ENCODE measurements around the gene MRPL43. TPM values are rescaled to one million over a fixed set of nuclear protein-coding genes. Genes with fewer than 3 reads are reported as not detected.

The MRPL43 gene
- total and polyA plus RNA-seq, 2 donors (not counting 1 experiment from before 2014, with no cell fraction given): 56.2 to 99.4 TPM

GRCh38 chr10:101015582-101015973 lies 28.3 kb upstream of the MRPL43 start:
- ATAC-seq (ENCODE audit: low read depth): no peak
- intact Hi-C loops (cut with micrococcal nuclease): no loop called here
- TF ChIP-seq EZH2 (IDR thresholded peaks at IDR 0.05; ENCODE audit: borderline replicate concordance, insufficient read depth, low read depth, low read length, poor library complexity, severe bottlenecking): no peak
- no peak for TF ChIP-seq CTCF (IDR thresholded peaks at IDR 0.05)

GRCh38 chr10:101014966-101015581 lies 27.8 kb upstream of the MRPL43 start:
- Histone ChIP-seq H2AFZ (ENCODE audit: insufficient read depth, low read depth, low read length, poor library complexity, severe bottlenecking) (no peak overlapping the region), H3K36me3 (replicated peaks in 1 of 2; ENCODE audit: control extremely low read depth in 1 of 2, control insufficient read depth in 1 of 2, extremely low read depth in 1 of 2, insufficient read depth in 2 of 2, low read length in 1 of 2) (no peaks in the 10 kb centered on the region), H3K9me3 (ENCODE audit: control extremely low read depth in 1 of 3, control insufficient read depth in 2 of 3, insufficient read depth in 1 of 3, low read length in 2 of 3) (no peaks in the 10 kb centered on the region), H3K27me3 (replicated peaks in 1 of 4; ENCODE audit: control extremely low read depth in 1 of 4, control insufficient read depth in 3 of 4, insufficient read depth in 4 of 4, low read length in 3 of 4) (peaks cover 0 to 46% (median 24%) of the 10 kb centered on the region in 4 experiments), H4K20me1 (ENCODE audit: control insufficient read depth, insufficient read depth, low read length, poor library complexity, severe bottlenecking) (no peaks in the 10 kb centered on the region), H3K4me3 (ENCODE audit: control extremely low read depth in 1 of 5, extremely low read depth in 1 of 5, insufficient read depth in 1 of 5, low read depth in 2 of 5, low read length in 4 of 5) (no peak overlapping the region), H3K4me2 (replicated peaks; ENCODE audit: low read depth, low read length, poor library complexity, severe bottlenecking) (no peak overlapping the region), H3K79me2 (ENCODE audit: control insufficient read depth, insufficient read depth, low read length) (no peaks in the 10 kb centered on the region), H3K27ac (ENCODE audit: low read length in 2 of 2) (no peak overlapping the region), H3K4me1 (ENCODE audit: control insufficient read depth in 2 of 2, insufficient read depth in 2 of 2, low read length in 2 of 2) (peaks cover 24 to 30% of the 10 kb centered on the region in 2 donors), H3K9ac (ENCODE audit: low read length) (no peak overlapping the region)
- DNase-seq (no peak), ATAC-seq (ENCODE audit: low read depth) (no peak)
- WGBS (ENCODE audit: insufficient coverage): 60% methylated on average over 4 of the region's 7 CpGs
- no peak overlapping the region for H3K27ac Mint-ChIP-seq
- TF ChIP-seq EZH2 (IDR thresholded peaks at IDR 0.05; ENCODE audit: borderline replicate concordance, insufficient read depth, low read depth, low read length, poor library complexity, severe bottlenecking) (no peak), CTCF (IDR thresholded peaks at IDR 0.05) (no peak)
- H3K4me3 Mint-ChIP-seq: no peak overlapping the region
- ChIA-PET POLR2A (no interaction called here), CTCF (interaction anchor here (0.8 to 7.0 kb wide), 23 partner anchors 9 to 137 kb away, joined by 3 to 70 read pairs (median 4); partner anchors contain the start of genes LZTS2, MRPL43, PDZD7 and SEMA4G)
- intact Hi-C loops (cut with micrococcal nuclease): loop anchor here (5.0 kb wide), 1 partner anchor 343 kb away; no protein-coding TSS in a partner anchor
- H3K4me1 Mint-ChIP-seq: peaks cover 26% of the 10 kb centered on the region
- H3K9me3 Mint-ChIP-seq (ENCODE audit: insufficient read depth): no peaks in the 10 kb centered on the region
- peaks cover 38% of the 10 kb centered on the region for H3K27me3 Mint-ChIP-seq

More at GRCh38 chr10:101015582-101015973, 28.3 kb upstream of the MRPL43 start:
- Histone ChIP-seq H3K27ac (ENCODE audit: low read length in 2 of 2) (no peak overlapping the region), H3K9me3 (ENCODE audit: control extremely low read depth in 1 of 3, control insufficient read depth in 2 of 3, insufficient read depth in 1 of 3, low read length in 2 of 3) (no peaks in the 10 kb centered on the region), H2AFZ (ENCODE audit: insufficient read depth, low read depth, low read length, poor library complexity, severe bottlenecking) (no peak overlapping the region), H3K79me2 (ENCODE audit: control insufficient read depth, insufficient read depth, low read length) (no peaks in the 10 kb centered on the region), H4K20me1 (ENCODE audit: control insufficient read depth, insufficient read depth, low read length, poor library complexity, severe bottlenecking) (no peaks in the 10 kb centered on the region), H3K36me3 (replicated peaks in 1 of 2; ENCODE audit: control extremely low read depth in 1 of 2, control insufficient read depth in 1 of 2, extremely low read depth in 1 of 2, insufficient read depth in 2 of 2, low read length in 1 of 2) (no peaks in the 10 kb centered on the region), H3K4me1 (ENCODE audit: control insufficient read depth in 2 of 2, insufficient read depth in 2 of 2, low read length in 2 of 2) (peaks cover 24 to 30% of the 10 kb centered on the region in 2 donors), H3K4me2 (replicated peaks; ENCODE audit: low read depth, low read length, poor library complexity, severe bottlenecking) (no peak overlapping the region), H3K27me3 (replicated peaks in 1 of 4; ENCODE audit: control extremely low read depth in 1 of 4, control insufficient read depth in 3 of 4, insufficient read depth in 4 of 4, low read length in 3 of 4) (peaks cover 0 to 46% (median 24%) of the 10 kb centered on the region in 4 experiments), H3K4me3 (ENCODE audit: control extremely low read depth in 1 of 5, extremely low read depth in 1 of 5, insufficient read depth in 1 of 5, low read depth in 2 of 5, low read length in 4 of 5) (no peak overlapping the region), H3K9ac (ENCODE audit: low read length) (no peak overlapping the region)
- ChIA-PET POLR2A (no interaction called here), CTCF (interaction anchor here (1.2 to 7.0 kb wide), 7 partner anchors 10 to 47 kb away, joined by 3 to 70 read pairs (median 25); partner anchors contain the start of genes LZTS2, MRPL43, PDZD7 and SEMA4G)
- Mint-ChIP-seq H3K9me3 (ENCODE audit: insufficient read depth) (no peaks in the 10 kb centered on the region), H3K27me3 (peaks cover 38% of the 10 kb centered on the region), H3K4me1 (peaks cover 26% of the 10 kb centered on the region), H3K4me3 (no peak overlapping the region), H3K27ac (no peak overlapping the region)
- WGBS (ENCODE audit: insufficient coverage): 88% methylated on average over 8 of the region's 8 CpGs
- no peak for DNase-seq

Data from B cell (primary cell).